Dedifferentiated amniotic fluid mesenchymal stem cell (primary cell): Measurements from ENCODE around the gene EVC.
"Not testable (repeated sequence)": the region's sequence is repeated elsewhere in the genome, so short reads cannot be mapped to it uniquely, and the experiment has no call there.

Experiments used
- DNase-seq: peaks from one replicate; pipeline ENCODE4 v3.0.0-alpha.2; 2016; ENCODE audit errors: extremely low spot score

EVC gene

GRCh38 chr4:5812506-5813229 is 101.7 kb downstream of the EVC start:
- peak; percentile 65 for DNase-seq

GRCh38 chr4:5813882-5814255 is 102.9 kb downstream of the EVC start:
- no peak for DNase-seq

DNA sequence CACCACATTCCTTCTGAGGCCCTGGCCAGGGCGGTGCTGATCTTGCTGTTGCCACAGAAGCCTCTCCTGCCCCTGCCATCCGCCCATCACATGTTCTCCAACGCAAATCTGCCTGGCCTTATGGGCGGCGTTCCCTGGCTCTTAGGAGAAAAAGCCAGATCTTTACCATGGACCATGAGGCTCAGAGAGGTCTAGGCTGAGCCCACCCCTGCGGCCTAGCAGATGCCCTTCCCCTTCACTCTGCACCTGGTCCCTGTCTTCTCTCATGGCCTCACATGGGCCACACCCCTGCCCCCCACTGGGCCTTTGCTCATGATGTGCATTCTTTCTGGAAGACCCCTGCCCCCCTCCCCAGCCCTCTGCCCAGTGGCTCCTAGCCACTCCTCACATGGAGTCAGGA is 103.4 kb downstream of the EVC start:
- no peak for DNase-seq

DNA sequence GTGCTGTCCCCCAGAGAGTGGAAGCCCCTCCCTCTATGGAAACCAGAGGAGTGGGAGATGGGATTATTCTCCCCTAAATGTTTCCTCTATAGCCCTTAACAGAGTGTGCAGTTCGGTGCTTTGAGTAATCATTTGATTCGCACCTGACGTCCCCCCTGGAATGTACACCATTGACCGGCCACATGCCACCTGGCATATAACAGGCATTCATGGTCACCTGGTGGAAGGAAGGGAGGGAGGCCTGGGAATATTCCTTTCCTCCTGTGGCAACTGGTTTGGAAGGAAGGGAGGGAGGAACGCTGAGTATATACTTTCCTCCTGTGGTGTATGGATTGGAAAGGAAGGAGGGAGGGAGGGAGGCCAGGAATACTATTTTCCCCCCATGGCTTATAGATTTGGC is 104.6 kb downstream of the EVC start:
- no peak for DNase-seq

- no peak for DNase-seq
Measured at GRCh38 chr4:5816101-5816500, 105.1 kb downstream of the EVC start.

DNA sequence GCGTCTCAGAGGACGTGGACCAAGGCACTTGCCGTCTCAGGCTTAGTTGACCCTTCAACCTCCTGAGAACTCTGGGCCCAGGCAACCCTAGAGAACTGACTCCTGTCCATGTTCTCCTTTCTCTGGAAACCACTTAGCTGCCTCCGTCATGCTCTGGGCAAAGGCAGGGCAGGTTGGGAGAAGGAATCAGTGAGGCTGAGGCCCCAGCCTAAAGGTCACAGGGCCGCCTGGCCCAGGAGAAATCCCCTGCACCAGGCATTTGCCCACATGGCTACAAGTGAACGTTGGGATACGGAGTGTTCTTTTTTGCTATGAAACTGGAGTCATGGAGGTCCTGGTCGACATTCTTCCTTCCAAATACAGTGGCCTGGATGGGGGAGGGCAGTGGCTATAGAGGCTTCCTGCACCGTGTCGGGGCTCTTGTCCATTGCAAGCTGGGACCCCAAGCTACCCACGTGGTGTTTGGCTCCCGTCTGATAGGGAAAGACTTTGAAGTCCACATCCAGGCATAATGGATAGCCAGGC is 105.9 kb downstream of the EVC start:
- DNase-seq: no peak

DNA sequence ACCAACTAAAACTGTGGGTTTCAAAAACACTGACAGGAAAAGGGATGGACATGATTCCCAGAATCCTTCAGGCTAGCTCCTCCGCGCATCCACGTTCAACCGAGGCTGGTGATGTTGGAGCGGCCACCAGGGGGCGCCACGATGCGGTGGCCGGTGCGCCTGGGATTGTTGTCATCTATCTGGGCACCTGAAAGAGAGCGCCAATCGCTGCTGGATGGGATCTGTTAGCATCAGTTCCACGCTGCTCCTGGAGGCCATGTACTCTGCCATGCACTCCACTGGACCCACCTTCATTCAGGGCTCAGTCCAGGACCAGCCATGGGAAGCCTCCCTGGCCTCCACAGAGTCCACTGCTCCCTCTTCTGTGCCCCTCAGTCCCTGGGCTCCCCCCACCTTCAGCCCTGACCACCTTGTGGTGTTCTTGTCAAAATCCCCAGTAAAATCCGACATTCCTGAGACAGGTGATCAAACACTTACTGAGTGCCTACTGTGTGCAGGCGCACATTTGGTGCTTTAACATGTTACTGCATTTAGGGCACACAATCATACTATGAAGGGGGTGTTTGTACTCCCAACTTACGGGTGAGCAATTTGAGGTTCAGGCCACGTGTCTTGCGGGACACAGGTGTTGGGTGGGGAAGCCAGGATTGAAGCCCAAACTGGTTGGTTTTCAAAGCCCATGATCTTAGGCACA is 110.8 kb downstream of the EVC start:
- DNase-seq: no peak

DNA sequence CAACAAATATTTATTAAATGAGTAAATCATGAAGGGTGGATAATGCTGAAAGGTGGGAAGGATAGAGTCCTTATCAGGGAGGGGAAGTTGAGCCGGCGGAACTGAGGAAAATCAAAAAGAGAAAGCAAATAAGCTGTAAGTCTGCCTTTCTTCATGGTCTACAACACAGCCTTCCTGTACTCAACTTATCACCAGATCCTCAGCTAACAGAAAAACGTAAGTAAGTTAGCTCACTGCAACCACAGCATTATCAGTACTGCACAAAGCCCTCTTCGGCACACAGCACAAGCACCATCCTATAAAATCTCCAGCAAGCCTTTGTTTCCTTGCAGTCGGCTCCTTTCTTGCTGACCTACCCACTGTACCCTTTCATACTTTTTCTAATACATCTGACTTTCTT is 111.6 kb downstream of the EVC start:
- no peak for DNase-seq

GRCh38 chr4:5823542-5824211 is 112.7 kb downstream of the EVC start:
- no peak for DNase-seq

- no peak for DNase-seq
Measured at GRCh38 chr4:5824227-5824626, 113.2 kb downstream of the EVC start.

DNA sequence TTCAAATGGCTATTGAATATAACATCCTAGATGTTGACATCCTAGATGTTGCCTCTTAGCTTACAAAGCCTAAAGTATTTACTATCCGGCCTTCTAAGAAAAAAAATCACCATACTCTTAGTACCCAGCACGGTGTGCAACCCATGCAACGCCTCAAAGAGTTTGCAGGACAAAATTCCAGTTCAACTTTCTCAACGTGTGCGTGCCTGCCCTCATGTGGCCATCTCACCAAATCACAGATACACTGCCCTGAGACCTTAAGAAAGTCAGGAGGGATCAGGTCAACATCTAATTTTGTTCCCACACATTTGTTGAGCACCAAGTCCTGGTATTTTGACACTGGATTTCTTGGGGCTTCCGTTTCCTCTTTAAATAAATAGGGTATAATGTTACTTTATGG is 113.6 kb downstream of the EVC start:
- peak; percentile 15 for DNase-seq

DNA sequence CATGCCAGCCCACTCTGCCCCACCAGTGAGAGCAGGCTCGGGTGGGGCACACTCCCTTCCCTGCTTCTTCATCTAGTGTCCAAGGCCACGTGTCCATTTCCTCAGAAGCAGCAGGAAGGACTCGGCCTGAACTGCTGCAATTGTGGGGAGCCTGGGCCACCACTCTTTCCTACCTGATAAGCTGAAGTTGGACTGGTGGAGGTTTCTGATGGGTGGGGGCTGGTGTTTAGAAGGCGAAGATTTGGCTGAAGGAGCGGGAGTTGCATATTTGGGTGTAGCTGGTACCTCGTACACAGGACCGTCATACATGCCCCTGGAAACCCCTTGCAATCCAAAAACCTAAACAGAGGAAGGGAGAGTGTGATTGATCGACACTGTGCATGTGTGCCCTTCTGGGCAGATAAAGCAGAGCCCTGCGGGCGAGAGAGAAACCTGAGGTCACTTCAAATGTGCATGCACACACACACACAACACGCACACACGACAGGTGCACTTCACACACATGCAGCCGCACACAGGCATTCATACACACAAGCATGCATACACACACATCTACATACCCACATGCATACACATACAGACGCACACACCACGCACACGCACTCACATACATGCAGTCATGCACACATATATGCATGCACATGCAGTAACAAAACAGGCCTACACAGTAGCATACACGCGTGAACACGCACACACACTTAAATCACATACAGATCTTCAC is 114.5 kb downstream of the EVC start:
- DNase-seq: no peak

DNA sequence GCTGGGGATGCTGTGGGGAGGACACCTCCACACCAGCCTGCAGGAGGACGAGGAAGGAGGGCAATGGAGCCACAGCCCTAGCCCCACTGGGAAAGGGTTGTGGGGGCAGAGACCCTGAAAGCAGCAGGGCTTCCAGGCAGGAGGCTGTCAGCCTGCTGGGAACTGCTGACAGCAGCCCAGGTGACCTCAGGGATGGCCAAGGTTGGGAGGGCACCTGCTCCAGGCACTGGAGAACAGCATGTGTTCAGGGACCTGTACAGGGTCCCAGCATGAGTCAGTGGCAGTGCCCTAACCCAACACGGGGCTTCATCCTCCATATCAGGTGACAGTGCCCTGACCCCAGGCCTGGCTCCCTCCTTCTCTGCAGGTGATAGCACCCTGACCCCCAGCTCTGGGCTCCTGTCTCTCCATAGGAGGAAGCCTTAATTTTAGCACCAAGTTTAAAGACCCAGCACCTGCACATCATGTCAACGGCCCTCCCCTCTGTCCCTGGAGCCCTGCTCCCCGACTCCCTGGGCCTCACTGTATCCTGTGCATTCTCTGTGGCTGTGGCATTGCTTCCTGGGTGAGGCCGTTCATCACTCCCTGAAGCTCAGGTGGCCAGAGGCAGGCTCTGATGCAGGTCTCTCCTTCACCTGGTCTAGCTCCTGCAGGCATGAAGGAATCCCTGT is 115.6 kb downstream of the EVC start:
- DNase-seq: no peak

DNA sequence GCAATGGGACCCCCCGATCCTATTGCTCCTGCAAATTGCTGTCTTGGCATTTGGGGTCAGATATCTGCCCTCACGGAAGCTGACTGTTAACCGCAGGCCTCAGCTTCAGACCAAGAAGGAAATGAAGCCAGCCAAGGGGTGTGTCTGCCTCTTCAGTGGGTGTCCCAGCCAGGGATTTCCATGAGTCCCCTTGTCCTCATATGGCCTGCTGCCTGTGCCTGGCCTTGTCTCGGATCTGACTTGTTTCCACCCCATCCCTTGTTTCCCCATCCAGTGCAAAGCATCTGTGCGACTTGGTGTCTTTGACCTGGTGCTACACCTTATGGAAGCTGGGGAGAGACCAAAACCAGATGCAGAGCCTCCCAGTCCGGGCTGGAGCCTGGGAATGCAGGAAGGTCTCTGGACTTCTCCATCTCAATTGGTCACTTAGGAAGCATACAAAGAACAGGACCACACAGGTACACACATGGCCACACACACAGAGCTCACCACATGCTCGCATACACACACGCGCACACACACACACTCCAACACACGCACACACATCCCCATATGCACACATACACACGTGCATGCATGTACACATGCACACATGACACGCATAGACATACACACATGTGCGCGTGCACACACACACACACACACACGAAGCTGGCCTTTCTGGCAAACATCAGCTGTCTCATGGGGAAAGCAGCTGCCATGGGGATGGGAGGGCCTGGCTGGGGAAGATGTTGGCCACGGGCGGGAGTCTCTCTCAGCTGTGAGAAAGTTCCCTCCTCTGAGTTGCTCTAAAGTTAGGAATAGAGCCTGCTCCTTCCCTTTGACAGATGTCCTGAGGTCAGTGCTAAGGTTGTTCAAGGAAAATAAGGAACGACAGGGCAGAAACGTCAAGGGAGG is 116.4 kb downstream of the EVC start:
- DNase-seq: no peak

DNA sequence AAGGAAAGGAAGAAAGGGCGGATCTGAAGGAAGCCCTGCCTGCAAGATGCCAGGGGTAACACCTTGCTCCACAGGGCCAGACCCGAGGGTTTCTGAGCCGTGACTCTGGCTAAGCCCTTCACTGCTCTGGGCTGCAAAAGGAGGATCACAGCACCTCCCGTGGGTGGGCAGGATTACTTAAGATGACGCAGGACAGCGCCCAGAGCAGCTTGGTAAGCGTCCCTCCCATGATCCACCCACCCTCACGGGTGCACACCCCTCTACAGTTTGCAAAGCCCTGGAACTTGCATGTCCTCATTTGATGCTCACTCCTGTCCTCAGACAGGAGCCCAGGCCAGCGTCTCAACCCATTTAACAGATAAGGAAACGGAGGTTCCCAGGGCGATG is 117.0 kb downstream of the EVC start:
- DNase-seq: no peak

DNA sequence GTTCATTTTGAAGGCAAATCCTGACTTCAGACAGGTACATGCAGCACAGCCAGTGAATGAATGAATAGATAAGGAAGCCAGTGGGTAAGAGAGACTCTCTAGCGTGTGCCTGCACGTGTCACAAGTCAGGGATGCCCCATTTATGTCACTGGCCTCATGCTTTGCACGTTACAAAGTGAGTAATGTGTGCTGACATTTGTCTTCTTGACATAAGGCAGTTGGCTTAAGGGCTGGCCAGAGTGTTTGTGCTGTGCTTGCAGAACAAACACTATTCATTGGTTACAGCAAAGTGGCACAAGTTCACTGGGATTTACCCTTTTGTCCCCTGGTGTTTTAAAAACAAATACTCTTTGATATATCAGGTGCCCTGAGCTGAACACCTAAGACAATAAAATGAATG is 125.9 kb downstream of the EVC start:
- no peak for DNase-seq

GRCh38 chr4:5837483-5837882 is 126.5 kb downstream of the EVC start:
- not testable (repeated sequence) for DNase-seq

DNA sequence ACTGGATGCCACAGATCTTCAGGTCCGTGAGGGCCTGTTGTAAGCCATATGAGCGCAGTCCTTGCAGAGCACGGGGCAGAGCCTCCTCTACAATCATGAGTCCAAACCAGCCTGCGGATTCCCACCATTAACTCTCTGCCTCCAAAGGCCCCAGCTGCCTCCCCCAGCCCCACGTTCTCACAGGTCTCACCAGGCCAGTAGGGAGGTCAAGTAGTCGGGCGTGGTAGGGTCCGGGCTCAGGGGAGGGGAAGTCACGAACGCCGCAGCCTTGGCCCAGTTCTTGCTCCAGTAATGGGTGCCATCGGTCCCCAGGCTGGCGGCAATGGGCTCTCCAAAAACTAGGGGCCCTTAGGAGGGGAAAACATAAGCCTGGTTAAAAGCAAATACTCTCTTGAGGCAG is 128.3 kb downstream of the EVC start:
- DNase-seq: no peak

DNA sequence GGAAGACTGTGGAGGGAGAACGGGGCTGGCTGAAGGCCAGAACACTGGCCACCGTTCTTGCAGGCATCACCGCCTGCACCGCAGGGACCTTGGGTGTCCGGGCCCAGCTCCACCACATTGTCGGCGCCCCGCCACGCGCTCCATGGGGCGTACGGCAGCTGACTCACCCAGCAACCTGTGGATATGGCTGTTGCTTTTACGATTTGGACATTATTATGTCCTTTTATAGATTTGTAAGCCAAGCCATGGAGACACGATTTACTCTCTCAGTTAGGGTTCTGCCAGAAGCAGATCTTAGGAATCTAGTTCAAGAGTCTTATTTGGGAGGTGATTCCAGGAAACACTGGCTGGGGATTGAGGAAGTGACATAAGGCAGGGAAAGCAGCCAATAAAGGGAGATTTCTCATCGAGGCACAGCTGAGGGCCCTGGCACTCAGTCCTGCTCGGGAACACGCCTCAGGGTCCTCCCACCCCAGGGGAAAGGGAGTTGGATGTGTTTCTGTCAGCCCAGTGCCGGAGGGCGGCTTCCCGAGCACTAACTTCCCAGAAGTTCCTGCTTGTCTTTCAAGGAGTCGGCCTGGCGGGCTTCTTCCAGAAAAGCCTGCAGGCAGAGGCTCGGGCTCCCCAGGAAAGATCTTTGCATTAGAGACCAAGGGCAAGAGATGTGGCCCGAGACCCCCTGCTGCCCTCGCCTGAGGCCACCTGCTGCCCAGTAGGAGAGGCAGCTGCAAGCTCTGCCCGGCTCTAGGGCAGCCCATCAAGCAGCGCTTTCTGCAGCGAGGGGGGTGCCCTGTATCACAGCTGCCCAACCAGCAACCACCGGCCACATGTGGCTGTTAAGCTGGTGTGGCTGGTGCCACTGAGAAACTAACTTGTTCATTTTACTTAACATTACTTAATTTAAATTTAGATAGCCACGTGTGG is 129.0 kb downstream of the EVC start:
- no peak for DNase-seq

GRCh38 chr4:5842456-5842855 is 131.5 kb downstream of the EVC start:
- no peak for DNase-seq
